GM11168 (cell line): ENCODE results near the gene COL23A1.
"Not testable (repeated sequence)": the region's sequence is repeated elsewhere in the genome, so short reads cannot be mapped to it uniquely, and the experiment has no call there.

Experiments
- in situ Hi-C: fragments of 300-500 bp; cut with MboI; formaldehyde crosslinking; loops from one replicate; pipeline ENCODE4 v1.12.0; 2022; ENCODE audit warnings: low sequenced_read_pairs; ENCODE audit not compliant: unreplicated experiment

The COL23A1 gene

DNA sequence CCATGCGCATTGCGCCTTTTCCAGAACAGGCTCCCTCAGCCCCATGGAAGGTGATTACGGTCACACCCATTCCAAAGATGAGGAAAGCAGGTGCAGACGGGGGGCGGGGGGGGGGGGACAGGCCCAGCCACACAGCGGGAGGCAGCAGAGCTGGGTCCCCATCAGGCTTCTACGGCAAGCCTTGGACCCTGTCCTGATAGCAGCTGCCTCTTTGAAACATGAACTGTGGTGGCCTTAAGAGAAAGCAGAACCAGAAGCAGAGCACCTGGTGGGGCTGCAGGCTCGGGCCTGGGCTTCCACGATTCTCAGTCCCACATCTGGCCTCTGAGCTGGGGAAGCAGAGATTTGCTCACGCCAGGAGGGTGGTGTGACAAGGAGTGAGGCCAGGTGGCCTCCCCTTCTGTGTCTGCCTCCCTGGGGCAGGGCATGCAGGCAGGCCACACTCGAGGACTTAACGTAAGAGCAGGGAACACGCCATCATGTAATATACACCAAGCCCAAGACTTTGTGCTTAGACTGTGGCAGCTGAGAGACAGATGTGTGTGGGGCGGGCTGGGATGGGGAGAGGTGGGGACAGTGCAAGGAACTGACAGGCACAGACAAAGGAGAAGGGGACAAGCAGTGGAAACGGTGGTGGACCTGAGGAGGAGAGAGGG lies 343.4 kb downstream of the COL23A1 start:
- in situ Hi-C loops, result no loop called here

DNA sequence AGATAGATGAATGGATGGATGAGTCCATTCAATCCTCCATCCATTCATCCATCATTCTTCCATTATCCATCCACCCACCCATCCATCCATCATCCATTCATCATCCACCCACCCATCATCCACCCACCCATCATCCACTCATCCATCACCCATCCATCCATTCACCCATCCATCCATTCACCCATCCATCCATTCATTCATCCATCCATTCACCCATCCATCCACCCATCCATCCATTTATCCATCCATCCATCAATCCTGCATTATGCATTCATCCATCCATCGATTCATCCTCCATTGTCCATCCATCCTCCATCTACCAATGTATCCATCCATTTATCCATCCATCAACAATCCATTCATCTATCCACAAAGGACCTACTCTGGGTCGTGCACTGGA lies 344.8 kb downstream of the COL23A1 start:
- in situ Hi-C loops, result no loop called here

DNA sequence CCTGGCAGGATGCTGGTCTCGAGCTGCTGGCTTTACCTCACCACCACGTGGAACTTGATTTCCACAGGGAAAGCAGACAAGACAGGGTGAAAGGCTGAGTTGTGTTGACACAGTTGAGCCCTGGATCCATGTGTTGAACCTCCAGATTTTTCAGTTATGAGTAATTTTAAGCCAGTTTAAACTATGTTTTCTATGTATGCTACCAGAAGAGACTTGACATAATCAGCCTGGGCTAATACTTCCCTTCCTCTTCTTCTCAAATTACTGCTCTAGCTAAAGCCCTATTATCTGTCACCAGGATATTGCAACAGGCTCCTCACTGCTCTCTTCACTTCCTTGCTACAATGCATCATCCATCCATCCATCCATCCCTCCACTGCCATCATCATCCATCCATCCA lies 345.6 kb downstream of the COL23A1 start:
- in situ Hi-C loops, result no loop called here

DNA sequence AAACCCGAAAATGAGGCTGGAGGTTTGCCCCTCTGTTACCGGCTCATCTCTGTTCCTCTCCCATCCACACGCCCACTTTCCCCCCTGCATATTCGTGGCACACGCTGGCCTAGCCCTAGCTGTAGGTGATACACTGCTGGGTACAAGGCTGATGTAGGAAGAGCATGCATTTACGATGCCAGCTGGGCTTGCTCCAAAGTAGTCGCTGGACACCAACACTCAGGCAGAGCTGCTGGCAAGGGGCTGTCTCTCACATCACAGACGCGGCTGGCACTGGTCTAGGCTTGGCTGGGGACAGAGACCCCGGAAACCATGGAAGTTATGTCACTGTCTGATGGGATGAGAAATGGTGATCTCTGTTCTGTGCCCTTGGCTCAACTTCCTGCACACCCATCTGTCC lies 347.8 kb downstream of the COL23A1 start:
- in situ Hi-C loops, result no loop called here

DNA sequence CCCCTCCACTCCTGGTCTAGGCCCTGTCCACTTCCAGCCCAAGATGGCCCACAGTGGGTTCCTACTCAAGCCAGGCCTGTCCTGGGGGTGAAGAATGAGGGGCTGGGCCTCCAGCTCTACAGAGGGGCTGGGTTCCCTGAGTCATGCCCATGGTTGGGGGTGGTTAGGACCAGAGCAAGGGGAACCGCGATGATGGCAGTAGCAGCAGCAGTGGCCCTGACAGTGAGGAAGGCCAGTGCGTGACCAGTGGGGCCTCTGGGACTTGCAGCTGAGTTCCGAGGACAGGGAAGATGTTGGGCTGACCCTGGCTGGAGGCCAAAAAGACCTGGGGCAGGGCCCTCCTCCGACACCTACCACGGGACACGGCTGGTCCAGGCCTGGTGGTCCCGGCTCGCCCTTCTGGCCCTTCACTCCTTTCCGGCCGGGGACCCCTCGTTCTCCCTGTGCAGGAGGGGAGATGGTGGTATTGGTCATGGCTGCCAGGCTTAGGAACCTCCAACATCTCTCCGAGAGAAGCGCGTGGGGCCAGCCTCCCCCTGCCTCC lies 348.4 kb downstream of the COL23A1 start:
- in situ Hi-C loops, result no loop called here

DNA sequence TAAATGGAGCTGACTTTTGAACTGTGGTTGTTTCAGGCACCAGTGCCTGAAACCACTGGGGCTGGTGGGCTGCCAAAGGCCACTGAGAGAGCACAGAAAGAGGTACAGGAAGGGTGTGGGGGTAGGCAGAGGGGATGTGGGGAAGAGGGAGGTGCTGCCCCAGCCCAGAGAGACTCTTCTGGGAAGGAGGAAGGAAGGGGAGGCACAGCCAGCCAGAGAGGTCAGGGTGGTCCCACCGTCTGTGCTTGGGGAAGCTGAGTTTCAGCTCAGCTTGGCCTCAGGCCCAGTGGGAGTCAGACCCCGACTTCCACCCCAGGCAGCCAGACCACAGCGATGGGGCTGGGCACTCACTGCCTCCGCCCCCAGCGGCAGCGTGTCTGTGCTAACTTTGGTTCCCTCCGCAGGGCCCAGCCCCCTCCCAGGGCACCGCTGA lies 348.9 kb downstream of the COL23A1 start:
- in situ Hi-C loops, result no loop called here

DNA sequence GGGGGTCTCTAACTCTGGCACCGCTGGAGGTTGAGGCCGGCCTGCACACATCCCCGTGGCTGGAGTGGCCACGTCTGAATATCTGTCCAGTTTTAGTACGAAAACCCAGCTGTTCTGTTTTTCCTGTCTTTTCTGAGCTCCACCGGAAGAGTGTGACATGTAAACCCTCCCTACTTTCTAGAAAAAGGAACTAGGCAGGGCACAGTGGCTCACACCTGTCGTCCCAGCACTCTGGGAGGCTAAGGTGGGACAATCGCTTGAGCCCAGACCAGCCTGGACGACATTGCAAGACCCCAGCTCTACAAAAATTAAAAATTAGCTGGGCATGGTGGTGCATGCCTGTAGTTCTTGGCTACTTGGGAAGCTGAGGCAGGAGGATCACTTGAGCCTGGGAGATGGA lies 349.4 kb downstream of the COL23A1 start:
- in situ Hi-C loops, result no loop called here

DNA sequence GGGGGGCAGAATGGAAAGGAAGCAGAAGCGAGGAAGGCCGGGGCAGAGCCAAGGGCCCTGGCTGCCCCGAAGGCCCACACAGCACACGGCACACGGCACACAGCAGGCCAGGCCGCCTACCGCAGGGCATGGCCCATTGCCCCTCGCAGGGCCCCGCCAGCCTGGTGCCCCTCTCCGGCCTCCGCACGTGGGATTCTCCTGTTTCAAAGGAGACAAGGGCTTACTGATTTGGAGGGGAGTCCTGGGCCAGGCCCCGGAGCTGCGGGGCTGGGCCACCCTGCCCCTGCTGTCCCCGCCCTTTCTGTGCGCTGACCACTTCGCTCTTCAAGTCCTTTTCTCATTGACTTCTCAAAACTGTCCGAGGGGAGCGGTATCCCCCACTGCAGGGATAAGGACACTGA lies 349.9 kb downstream of the COL23A1 start:
- in situ Hi-C loops, result no loop called here

DNA sequence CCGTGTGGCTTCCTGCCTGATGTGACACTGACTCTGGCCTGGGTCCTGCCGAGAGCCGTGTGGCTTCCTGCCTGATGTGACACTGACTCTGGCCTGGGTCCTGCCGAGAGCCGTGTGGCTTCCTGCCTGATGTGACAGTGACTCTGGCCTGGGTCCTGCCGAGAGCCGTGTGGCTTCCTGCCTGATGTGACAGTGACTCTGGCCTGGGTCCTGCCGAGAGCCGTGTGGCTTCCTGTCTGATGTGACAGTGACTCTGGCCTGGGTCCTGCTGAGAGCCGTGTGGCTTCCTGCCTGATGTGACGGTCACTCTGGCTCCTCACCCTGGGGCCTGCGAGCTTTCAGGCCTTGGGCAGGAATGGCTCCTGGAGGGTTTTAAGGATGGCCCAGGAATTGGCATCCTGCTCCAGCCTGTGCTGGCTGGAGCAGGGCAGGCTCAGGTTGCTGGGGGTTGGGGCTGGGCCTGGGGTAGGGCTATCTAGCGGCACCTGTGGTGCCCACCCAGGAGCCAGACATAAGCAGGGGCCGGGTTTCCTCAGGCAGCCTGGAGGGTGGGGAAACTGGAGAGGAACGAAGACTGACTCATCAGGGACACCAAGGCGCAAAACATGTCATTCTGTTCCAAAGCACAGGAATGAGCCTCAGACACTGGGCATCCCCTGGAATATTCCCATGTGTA lies 350.4 kb downstream of the COL23A1 start:
- in situ Hi-C loops, result not testable (repeated sequence)

DNA sequence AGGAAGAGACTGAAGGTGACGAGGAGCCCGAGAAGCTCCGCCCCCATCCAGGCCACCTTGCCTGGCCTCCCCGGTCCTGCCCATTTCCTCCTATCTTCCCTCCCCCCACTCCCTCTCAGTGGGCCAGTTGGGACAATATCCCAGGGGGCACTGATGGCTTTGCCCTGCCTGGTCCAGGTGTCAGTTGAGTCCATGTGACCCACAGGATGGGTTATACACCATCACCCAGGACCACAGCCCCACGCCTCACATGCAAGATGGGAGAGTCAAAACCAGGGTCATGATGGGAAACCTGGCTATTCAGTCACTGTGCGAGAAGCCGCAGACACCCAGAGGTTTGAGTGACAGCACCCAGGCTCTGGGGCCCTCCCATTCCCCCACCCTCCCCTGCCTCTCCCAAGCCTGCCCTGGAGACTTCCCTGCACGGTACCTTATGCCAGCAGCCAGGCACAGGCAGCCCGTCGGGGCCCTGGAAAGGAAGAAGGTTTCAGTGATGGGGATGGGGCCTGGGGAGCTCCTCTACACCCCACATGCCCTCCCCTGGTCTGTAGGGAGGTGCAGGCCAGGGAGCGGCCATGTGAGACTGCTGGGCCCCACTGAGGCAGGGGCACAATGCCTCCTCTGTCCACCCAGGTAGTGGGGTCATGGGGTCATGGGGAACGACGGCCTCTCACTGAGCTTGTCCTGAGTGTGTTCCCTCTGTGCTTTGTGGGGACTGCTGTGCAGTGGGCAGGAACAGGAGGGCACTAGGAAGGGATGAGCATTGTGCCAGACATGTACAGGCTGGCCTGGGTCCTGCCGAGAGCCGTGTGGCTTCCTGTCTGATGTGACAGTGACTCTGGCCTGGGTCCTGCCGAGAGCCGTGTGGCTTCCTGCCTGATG lies 351.2 kb downstream of the COL23A1 start:
- in situ Hi-C loops, result no loop called here

DNA sequence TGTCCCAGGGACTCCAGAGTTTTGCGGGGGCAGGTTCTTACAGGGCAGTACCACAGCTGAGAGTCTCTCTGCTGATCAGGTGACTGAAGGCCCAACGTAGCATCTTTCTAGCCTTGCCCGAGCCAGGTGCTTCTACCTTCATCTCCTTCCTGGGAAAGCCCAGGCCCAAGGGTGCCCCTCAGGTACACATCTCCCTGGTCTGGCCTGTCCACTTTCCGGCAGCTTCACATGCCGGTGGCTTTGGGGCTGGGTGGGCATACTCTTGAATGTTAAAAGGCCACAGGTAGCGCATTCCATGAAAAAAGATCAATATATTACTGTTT lies 351.9 kb downstream of the COL23A1 start:
- in situ Hi-C loops, result no loop called here

DNA sequence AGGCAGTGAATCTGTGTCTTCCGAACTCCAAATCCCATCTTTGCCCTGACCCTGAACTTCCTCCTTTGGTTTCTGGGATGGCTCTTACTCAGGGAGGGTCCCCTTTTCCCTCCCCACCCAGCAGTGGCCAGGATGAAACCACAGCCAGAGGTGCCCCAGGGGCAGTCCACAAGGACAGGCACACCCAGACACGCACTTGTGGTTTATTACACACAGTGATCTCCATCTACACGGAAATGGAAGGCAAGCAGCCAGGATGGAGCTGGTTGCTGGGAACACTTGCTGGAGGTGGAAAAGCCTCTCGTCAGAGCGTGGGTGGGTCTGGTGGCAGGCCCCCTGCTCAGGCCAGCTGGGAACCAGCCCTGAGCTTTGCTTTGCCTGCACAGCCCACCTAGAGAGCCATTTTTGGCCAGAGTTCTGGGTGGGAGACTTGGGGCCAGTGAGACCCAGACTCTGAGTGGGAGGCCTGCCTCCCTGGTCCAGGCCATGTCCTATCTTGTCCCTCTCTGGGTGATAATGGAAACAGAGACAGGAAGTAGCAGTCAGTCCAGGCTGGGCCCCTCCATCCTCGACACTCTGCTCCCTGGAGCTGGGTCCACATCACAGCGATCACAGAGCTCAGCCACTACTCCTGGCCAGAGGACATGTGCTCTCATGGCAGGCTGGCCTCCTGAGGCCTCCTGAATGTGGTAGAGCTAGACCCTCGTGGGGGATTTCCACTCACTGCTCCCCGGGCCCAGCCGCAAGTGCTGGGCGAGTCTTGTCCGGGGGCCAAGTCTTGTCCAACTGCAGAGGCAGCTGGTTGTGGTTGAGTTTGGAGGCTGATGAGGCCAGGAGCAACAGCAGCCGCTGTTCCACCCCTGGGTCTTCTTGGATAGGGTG lies 352.5 kb downstream of the COL23A1 start:
- in situ Hi-C loops, result no loop called here

DNA sequence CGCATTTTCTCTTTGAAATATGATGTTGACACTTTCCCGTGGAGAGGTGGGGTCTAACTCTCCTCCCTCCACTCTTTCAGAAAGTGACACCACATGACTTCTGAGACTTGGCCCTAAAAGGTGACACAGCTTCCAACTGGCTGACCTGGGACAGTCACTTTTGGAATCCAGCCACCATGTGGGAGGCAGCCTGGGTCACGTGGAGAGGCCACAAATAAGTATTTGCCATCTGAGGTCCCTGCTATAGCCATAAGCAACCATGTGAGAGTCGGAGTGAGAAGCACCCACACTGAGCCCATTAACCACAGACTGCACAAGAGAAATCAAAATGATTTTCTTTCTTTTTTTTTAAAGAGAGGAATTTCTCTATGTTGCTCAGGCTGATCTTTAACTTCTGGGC lies 353.5 kb downstream of the COL23A1 start:
- in situ Hi-C loops, result no loop called here

DNA sequence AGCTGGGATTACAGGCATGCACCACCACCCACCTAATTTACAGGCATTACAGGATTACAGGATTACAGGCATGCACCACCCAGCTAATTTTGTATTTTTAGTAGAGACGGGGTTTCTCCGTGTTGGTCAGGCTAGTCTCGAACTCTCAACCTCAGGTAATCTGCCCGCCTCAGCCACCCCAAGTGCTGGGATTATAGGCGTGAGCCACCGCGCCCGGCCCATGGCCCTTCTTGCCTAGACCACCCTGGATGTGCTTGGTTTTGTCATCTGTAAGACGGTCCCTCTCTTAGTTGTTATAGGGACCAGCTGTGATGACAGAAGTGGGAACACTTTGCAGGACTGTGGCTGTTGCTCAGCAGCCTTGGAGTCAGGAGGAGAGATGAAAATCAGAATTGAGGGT lies 354.1 kb downstream of the COL23A1 start:
- in situ Hi-C loops, result no loop called here

DNA sequence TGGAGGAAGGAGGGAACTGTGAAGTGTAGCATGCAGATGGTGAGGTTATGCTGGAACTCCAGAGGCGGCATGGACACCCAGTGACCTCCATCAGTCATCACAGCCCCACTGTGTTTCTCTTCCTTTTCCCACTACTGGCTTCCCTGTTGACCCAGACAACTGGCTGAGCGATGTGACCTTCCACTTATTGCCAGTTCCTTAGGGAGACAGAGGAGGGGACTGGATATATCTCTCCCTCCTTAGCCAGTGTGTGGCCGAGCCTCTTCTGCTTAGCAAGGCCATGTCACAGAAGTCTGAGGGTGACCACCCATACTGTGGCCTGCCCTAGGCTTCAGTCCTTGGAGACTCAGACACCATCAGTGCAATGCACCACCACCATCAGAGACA lies 354.6 kb downstream of the COL23A1 start:
- in situ Hi-C loops, result no loop called here

DNA sequence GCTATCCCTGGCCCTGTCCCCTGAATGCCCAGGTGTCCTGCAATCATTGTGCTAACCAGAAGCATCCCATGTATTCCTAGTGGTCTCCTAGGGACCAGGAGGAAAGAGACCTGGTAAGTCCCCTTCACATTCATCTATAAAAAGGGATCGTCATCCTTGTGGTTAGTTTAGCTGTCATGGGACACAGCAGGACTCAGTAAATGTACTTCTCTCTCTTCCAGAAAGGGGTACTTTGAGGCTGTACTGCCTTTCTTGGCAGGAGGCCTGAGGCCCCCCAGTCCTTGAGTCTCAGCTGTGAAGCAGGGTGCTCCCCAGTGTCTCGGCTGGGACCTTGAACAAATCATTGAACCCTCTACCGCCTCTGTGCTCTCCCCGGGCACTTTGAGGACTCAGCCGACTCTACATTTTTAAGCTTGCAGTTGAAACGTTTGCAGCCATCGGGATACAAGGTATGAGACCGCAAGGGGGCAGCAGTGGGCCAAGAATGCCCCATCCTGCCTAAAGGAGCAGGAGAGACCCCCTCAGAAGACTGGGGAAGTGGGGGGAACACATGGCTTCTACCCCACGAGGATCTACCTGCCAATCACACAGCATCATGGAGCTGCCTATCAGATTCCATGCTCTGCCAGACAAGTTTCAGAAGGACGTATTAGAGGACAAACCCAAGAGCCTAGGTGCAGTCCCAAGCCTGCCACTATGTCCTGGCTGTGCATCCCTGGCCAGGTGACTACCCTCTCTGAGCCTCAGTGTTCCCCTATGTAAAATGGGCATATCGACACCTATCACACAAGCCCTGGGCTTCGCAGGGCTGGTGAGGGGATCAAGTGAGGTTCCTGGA lies 355.2 kb downstream of the COL23A1 start:
- in situ Hi-C loops, result no loop called here

DNA sequence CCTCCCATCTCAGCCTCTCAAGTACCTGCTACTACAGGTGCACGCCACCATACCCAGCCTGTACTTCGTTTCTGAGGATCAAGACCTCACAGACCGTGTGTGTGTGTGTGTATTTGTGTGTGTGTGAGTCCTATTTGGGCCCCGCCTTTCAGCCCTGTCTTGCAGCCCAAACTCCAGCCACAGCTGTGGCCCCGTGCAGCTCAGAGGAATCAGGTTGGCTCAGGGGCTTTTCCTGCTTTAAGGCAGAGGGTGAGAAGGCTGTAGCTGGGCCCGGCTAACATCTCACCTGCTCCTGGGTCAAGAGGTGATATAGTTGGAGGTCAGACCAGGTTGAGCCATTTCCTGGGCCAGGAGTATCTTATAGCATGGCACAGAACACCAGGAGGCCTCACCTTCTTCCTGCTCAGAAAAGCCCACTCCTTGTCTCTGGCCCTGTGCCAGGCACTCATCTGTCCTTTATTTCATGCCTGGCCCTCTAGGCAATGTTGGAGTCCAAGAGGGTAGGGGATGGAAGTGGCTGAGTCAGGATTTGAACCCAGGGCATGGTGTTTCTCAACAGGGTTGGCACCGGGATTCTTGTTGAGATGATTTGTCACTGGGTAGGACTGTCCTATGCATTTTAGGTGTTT lies 356.0 kb downstream of the COL23A1 start:
- in situ Hi-C loops, result no loop called here

DNA sequence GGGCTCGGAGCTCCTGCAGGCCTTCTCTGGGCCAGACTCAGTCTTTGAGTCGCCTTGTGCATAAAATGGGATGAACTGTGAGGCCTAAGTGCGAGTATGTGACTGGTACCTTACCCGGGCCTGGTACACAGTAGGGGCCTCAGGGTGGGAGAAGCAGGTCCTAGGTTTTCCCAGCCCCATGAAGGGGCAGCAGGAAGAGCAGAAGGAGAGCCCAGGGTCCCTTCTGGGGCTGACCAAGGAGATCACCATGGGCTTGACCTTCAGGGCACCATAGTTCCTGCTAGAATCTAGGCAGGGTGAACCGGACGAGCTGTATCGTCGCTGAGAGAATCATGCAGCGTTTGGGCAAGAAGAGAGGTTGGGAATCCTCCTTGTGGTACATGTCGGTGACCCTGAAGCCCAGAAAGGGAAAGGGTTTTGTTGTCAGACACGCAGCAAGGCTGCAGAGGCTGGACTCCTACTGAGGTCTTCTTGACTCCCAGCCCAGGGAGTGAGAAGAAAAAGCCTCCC lies 357.2 kb downstream of the COL23A1 start:
- in situ Hi-C loops, result no loop called here
